ENCODE results near the gene ZNF366. TPM values are rescaled to one million over a fixed set of nuclear protein-coding genes. Genes with fewer than 3 reads are reported as not detected.

The ZNF366 gene
- total RNA-seq, 2 experiments from 2014 or later = not detected

GRCh38 chr5:72501488-72501887 is 5.7 kb downstream of the ZNF366 start:
- Mint-ChIP-seq H3K27ac (no peak overlapping the region), H3K4me3 (no peak overlapping the region), H3K36me3 (no peaks in the 10 kb centered on the region), H3K4me1 (ENCODE audit: low read depth) (no peaks in the 10 kb centered on the region), H3K27me3 (peaks cover 6% of the 10 kb centered on the region), H3K9me3 (no peaks in the 10 kb centered on the region)
- no peak for DNase-seq
- ChIA-PET POLR2A (no interaction called here), CTCF (no interaction called here)
- intact Hi-C loops (cut with micrococcal nuclease) = no loop called here

- ChIA-PET POLR2A (no interaction called here), CTCF (no interaction called here)
- Mint-ChIP-seq H3K36me3 (no peaks in the 10 kb centered on the region), H3K27me3 (peaks cover 7% of the 10 kb centered on the region), H3K4me1 (ENCODE audit: low read depth) (no peaks in the 10 kb centered on the region), H3K4me3 (no peak overlapping the region), H3K9me3 (no peaks in the 10 kb centered on the region), H3K27ac (no peak overlapping the region)
- intact Hi-C loops (cut with micrococcal nuclease) = no loop called here
- DNase-seq = no peak
These were observed 7.5 kb downstream of the ZNF366 start for GRCh38 chr5:72499730-72500129.

GRCh38 chr5:72499090-72499489 is 8.1 kb downstream of the ZNF366 start:
- H3K4me3 Mint-ChIP-seq = no peak overlapping the region
- DNase-seq = no peak
- peaks cover 7% of the 10 kb centered on the region for H3K27me3 Mint-ChIP-seq
- no peaks in the 10 kb centered on the region for H3K36me3 Mint-ChIP-seq
- no peaks in the 10 kb centered on the region for H3K9me3 Mint-ChIP-seq
- ChIA-PET POLR2A (no interaction called here), CTCF (no interaction called here)
- no peaks in the 10 kb centered on the region for H3K4me1 Mint-ChIP-seq (ENCODE audit: low read depth)
- no peak overlapping the region for H3K27ac Mint-ChIP-seq
- intact Hi-C loops (cut with micrococcal nuclease) = no loop called here

- ChIA-PET CTCF (no interaction called here), POLR2A (no interaction called here)
- no peaks in the 10 kb centered on the region for H3K9me3 Mint-ChIP-seq
- no peaks in the 10 kb centered on the region for H3K4me1 Mint-ChIP-seq (ENCODE audit: low read depth)
- H3K27ac Mint-ChIP-seq = no peak overlapping the region
- intact Hi-C loops (cut with micrococcal nuclease) = no loop called here
- H3K4me3 Mint-ChIP-seq = no peak overlapping the region
- H3K36me3 Mint-ChIP-seq = no peaks in the 10 kb centered on the region
- H3K27me3 Mint-ChIP-seq = peaks cover 7% of the 10 kb centered on the region
- no peak for DNase-seq
These were observed 8.9 kb downstream of the ZNF366 start for GRCh38 chr5:72498284-72498683.

- Mint-ChIP-seq H3K4me3 (no peak overlapping the region), H3K4me1 (ENCODE audit: low read depth) (no peaks in the 10 kb centered on the region), H3K27ac (no peak overlapping the region), H3K27me3 (peaks cover 7% of the 10 kb centered on the region), H3K36me3 (no peaks in the 10 kb centered on the region), H3K9me3 (no peaks in the 10 kb centered on the region)
- ChIA-PET CTCF (no interaction called here), POLR2A (no interaction called here)
- intact Hi-C loops (cut with micrococcal nuclease) = no loop called here
- no peak for DNase-seq
These were observed 9.4 kb downstream of the ZNF366 start for GRCh38 chr5:72497823-72498222.

- Mint-ChIP-seq H3K9me3 (no peaks in the 10 kb centered on the region), H3K27ac (no peak overlapping the region), H3K27me3 (peaks cover 13% of the 10 kb centered on the region), H3K4me3 (no peak overlapping the region), H3K4me1 (ENCODE audit: low read depth) (no peaks in the 10 kb centered on the region), H3K36me3 (no peaks in the 10 kb centered on the region)
- DNase-seq = no peak
- intact Hi-C loops (cut with micrococcal nuclease) = no loop called here
- POLR2A ChIA-PET = no interaction called here
- CTCF ChIA-PET = no interaction called here
These were observed 11.8 kb downstream of the ZNF366 start for GRCh38 chr5:72495410-72495809.

GRCh38 chr5:72494623-72495124 is 12.5 kb downstream of the ZNF366 start:
- peaks cover 13% of the 10 kb centered on the region for H3K27me3 Mint-ChIP-seq
- CTCF ChIA-PET = no interaction called here

GRCh38 chr5:72489536-72489935 is 17.7 kb downstream of the ZNF366 start:
- Mint-ChIP-seq H3K4me1 (ENCODE audit: low read depth) (no peaks in the 10 kb centered on the region), H3K4me3 (no peak overlapping the region), H3K27me3 (peaks cover 6% of the 10 kb centered on the region), H3K36me3 (no peaks in the 10 kb centered on the region), H3K27ac (no peak overlapping the region), H3K9me3 (no peaks in the 10 kb centered on the region)
- ChIA-PET CTCF (no interaction called here), POLR2A (no interaction called here)
- no peak for DNase-seq
- intact Hi-C loops (cut with micrococcal nuclease) = no loop called here

More at GRCh38 chr5:72494623-72495124, 12.5 kb downstream of the ZNF366 start:
- DNase-seq = no peak
- intact Hi-C loops (cut with micrococcal nuclease) = no loop called here
- POLR2A ChIA-PET = no interaction called here
- Mint-ChIP-seq H3K9me3 (no peaks in the 10 kb centered on the region), H3K4me1 (ENCODE audit: low read depth) (no peaks in the 10 kb centered on the region), H3K36me3 (no peaks in the 10 kb centered on the region), H3K27ac (no peak overlapping the region), H3K4me3 (no peak overlapping the region)

- ChIA-PET POLR2A (no interaction called here), CTCF (no interaction called here)
- Mint-ChIP-seq H3K9me3 (no peaks in the 10 kb centered on the region), H3K4me3 (no peak overlapping the region), H3K36me3 (no peaks in the 10 kb centered on the region), H3K4me1 (ENCODE audit: low read depth) (no peaks in the 10 kb centered on the region), H3K27me3 (peaks cover 6% of the 10 kb centered on the region), H3K27ac (no peak overlapping the region)
- intact Hi-C loops (cut with micrococcal nuclease) = no loop called here
- DNase-seq = no peak
These were observed 18.5 kb downstream of the ZNF366 start for GRCh38 chr5:72488756-72489155.

GRCh38 chr5:72487177-72487576 is 20.0 kb downstream of the ZNF366 start:
- intact Hi-C loops (cut with micrococcal nuclease) = no loop called here
- Mint-ChIP-seq H3K27me3 (peaks cover 8% of the 10 kb centered on the region), H3K36me3 (no peaks in the 10 kb centered on the region), H3K4me3 (no peak overlapping the region), H3K9me3 (no peaks in the 10 kb centered on the region), H3K4me1 (ENCODE audit: low read depth) (no peaks in the 10 kb centered on the region), H3K27ac (no peak overlapping the region)
- CTCF ChIA-PET = no interaction called here
- DNase-seq = no peak
- POLR2A ChIA-PET = no interaction called here

GRCh38 chr5:72486371-72486770 is 20.8 kb downstream of the ZNF366 start:
- H3K36me3 Mint-ChIP-seq = no peaks in the 10 kb centered on the region
- ChIA-PET POLR2A (interaction anchor here (0.6 kb wide), 1 partner anchor 760 kb away, joined by 3 read pairs; no protein-coding TSS in a partner anchor), CTCF (no interaction called here)
- H3K27me3 Mint-ChIP-seq = peaks cover 8% of the 10 kb centered on the region
- H3K9me3 Mint-ChIP-seq = no peaks in the 10 kb centered on the region
- no peaks in the 10 kb centered on the region for H3K4me1 Mint-ChIP-seq (ENCODE audit: low read depth)
- H3K27ac Mint-ChIP-seq = no peak overlapping the region
- no peak for DNase-seq
- no peak overlapping the region for H3K4me3 Mint-ChIP-seq
- intact Hi-C loops (cut with micrococcal nuclease) = no loop called here

GRCh38 chr5:72485430-72485974 is 21.7 kb downstream of the ZNF366 start:
- Mint-ChIP-seq H3K4me1 (ENCODE audit: low read depth) (no peaks in the 10 kb centered on the region), H3K9me3 (no peaks in the 10 kb centered on the region), H3K27me3 (peaks cover 2% of the 10 kb centered on the region), H3K27ac (no peak overlapping the region), H3K36me3 (no peaks in the 10 kb centered on the region), H3K4me3 (no peak overlapping the region)
- intact Hi-C loops (cut with micrococcal nuclease) = no loop called here
- DNase-seq = no peak
- ChIA-PET POLR2A (no interaction called here), CTCF (no interaction called here)

GRCh38 chr5:72482046-72482445 is 25.2 kb downstream of the ZNF366 start:
- ChIA-PET CTCF (no interaction called here), POLR2A (no interaction called here)
- peaks cover 6% of the 10 kb centered on the region for H3K27me3 Mint-ChIP-seq
- no peaks in the 10 kb centered on the region for H3K4me1 Mint-ChIP-seq (ENCODE audit: low read depth)
- no peak overlapping the region for H3K27ac Mint-ChIP-seq
- H3K9me3 Mint-ChIP-seq = no peaks in the 10 kb centered on the region
- DNase-seq = no peak
- no peaks in the 10 kb centered on the region for H3K36me3 Mint-ChIP-seq
- no peak overlapping the region for H3K4me3 Mint-ChIP-seq
- intact Hi-C loops (cut with micrococcal nuclease) = no loop called here
